ENCODE data around the gene ANKS1B. TPM values are rescaled to one million over a fixed set of nuclear protein-coding genes. Genes with fewer than 3 reads are reported as not detected.

Gene ANKS1B
- total and polyA plus RNA-seq, 11 donors, result 0.62 to 5.8 (median 1.8) TPM

GRCh38 chr12:99372257-99372920, 612.3 kb downstream of the ANKS1B start:
- Histone ChIP-seq H3K9me3 (no peaks in the 10 kb centered on the region), H3K36me3 (no peaks in the 10 kb centered on the region), H3K4me3 (no peak overlapping the region), H3K27me3 (no peaks in the 10 kb centered on the region), H3K27ac (no peak overlapping the region), H3K4me1 (no peaks in the 10 kb centered on the region)
- ATAC-seq, result no peak
- TF ChIP-seq POLR2A (IDR thresholded peaks at IDR 0.05), result no peak
- no peak for TF ChIP-seq CTCF (IDR thresholded peaks at IDR 0.05)
- intact Hi-C loops (cut with DNase I), result no loop called here
- DNase-seq, result no peak
- WGBS, 4 donors, result 55 to 58% (median 58%) methylated on average over 3 of the region's 3 CpGs

- ATAC-seq (no peak), DNase-seq (no peak)
- Histone ChIP-seq H3K4me3 (no peak overlapping the region), H3K27ac (no peak overlapping the region), H3K27me3 (no peaks in the 10 kb centered on the region), H3K36me3 (no peaks in the 10 kb centered on the region), H3K4me1 (no peaks in the 10 kb centered on the region), H3K9me3 (no peaks in the 10 kb centered on the region)
- TF ChIP-seq POLR2A (IDR thresholded peaks at IDR 0.05), result no peak
- no peak for TF ChIP-seq CTCF (IDR thresholded peaks at IDR 0.05)
- intact Hi-C loops (cut with DNase I), result no loop called here
- 77 to 88% (median 83%) methylated on average over 1 of the region's 1 CpG for WGBS, 4 donors
Observed at GRCh38 chr12:99370421-99371138, 614.2 kb downstream of the ANKS1B start.

GRCh38 chr12:99367181-99367580, 617.6 kb downstream of the ANKS1B start:
- Histone ChIP-seq H3K9me3 (no peaks in the 10 kb centered on the region), H3K4me3 (no peak overlapping the region), H3K4me1 (no peaks in the 10 kb centered on the region), H3K27me3 (no peaks in the 10 kb centered on the region), H3K27ac (no peak overlapping the region), H3K36me3 (no peaks in the 10 kb centered on the region)
- TF ChIP-seq POLR2A (IDR thresholded peaks at IDR 0.05), result no peak
- TF ChIP-seq CTCF (IDR thresholded peaks at IDR 0.05), result no peak
- WGBS, 4 donors, result 75 to 83% (median 78%) methylated on average over 3 of the region's 3 CpGs
- intact Hi-C loops (cut with DNase I), result no loop called here
- DNase-seq, result no peak
- no peak for ATAC-seq

GRCh38 chr12:99352269-99352668, 632.5 kb downstream of the ANKS1B start:
- intact Hi-C loops (cut with DNase I), result no loop called here
- no peak overlapping the region for H3K4me3 ChIP-seq
- no peak overlapping the region for H3K27ac ChIP-seq
- 44 to 53% (median 50%) methylated on average over 3 of the region's 3 CpGs for WGBS, 4 donors
- TF ChIP-seq CTCF (IDR thresholded peaks at IDR 0.05), result no peak
- no peak for TF ChIP-seq POLR2A (IDR thresholded peaks at IDR 0.05)
- DNase-seq, result no peak
- no peak for ATAC-seq
- no peaks in the 10 kb centered on the region for H3K36me3 ChIP-seq
- no peaks in the 10 kb centered on the region for H3K27me3 ChIP-seq
- H3K9me3 ChIP-seq, result peaks cover 0 to 6% (median 0%) of the 10 kb centered on the region in 12 donors
- H3K4me1 ChIP-seq, result no peaks in the 10 kb centered on the region
